Parathyroid adenoma (tissue), 2 donors: Measurements from ENCODE around the gene HSPB7.
"Not testable (repeated sequence)": the region's sequence is repeated elsewhere in the genome, so short reads cannot be mapped to it uniquely, and the experiment has no call there.

Experiments used
- H2AFZ ChIP-seq: fragments of 300-600 bp; sonication (generic); one replicate; pipeline ENCODE4 v1.7.0; 2017; ENCODE audit warnings: antibody characterized with exemption, mild to moderate bottlenecking
- H3K27ac ChIP-seq: fragments of 300-600 bp; sonication (generic); one replicate; pipeline ENCODE4 v1.7.0; 2017
- H3K27me3 ChIP-seq: fragments of 300-600 bp; sonication (generic); one replicate; pipeline ENCODE4 v1.7.0; 2017; ENCODE audit warnings: low read length; ENCODE audit not compliant: control insufficient read depth, insufficient read depth
- H3K36me3 ChIP-seq: fragments of 300-600 bp; sonication (generic); one replicate; pipeline ENCODE4 v1.7.0; 2017; ENCODE audit warnings: low read length; ENCODE audit not compliant: control insufficient read depth, insufficient read depth
- H3K4me1 ChIP-seq: fragments of 300-600 bp; sonication (generic); one replicate; pipeline ENCODE4 v1.7.0; 2017; ENCODE audit warnings: control low read depth
- H3K4me2 ChIP-seq: fragments of 300-600 bp; sonication (generic); one replicate; pipeline ENCODE4 v1.7.0; 2017; ENCODE audit warnings: low read length
- H3K4me3 ChIP-seq: fragments of 300-600 bp; sonication (generic); one replicate; pipeline ENCODE4 v1.7.0; 2017; ENCODE audit warnings: low read depth, low read length
- H3K79me2 ChIP-seq: fragments of 300-600 bp; sonication (generic); one replicate; pipeline ENCODE4 v1.7.0; 2017; ENCODE audit warnings: control low read depth
- H3K9ac ChIP-seq: fragments of 300-600 bp; sonication (generic); one replicate; pipeline ENCODE4 v1.7.0; 2017; ENCODE audit warnings: mild to moderate bottlenecking
- H3K9me3 ChIP-seq: fragments of 300-600 bp; sonication (generic); one replicate; pipeline ENCODE4 v1.7.0; 2017; ENCODE audit warnings: low read length; ENCODE audit not compliant: control insufficient read depth
- CTCF ChIP-seq: fragments of 300-600 bp; sonication (generic); IDR thresholded peaks from one replicate; pipeline ENCODE4 v1.7.0; 2017; ENCODE audit warnings: antibody characterized with exemption, mild to moderate bottlenecking
- donor health status: primary hyperparathyroidism.

The HSPB7 gene

GRCh38 chr1:16042096-16042495 is 24.3 kb upstream of the HSPB7 start:
- H3K9me3 ChIP-seq: no peaks in the 10 kb centered on the region
- no peaks in the 10 kb centered on the region for H3K79me2 ChIP-seq
- H3K4me3 ChIP-seq: no peak overlapping the region
- H3K36me3 ChIP-seq: no peaks in the 10 kb centered on the region
- H3K27me3 ChIP-seq: no peaks in the 10 kb centered on the region
- H3K4me1 ChIP-seq: no peaks in the 10 kb centered on the region
- no peak overlapping the region for H3K9ac ChIP-seq
- H3K4me2 ChIP-seq: no peak overlapping the region
- no peak overlapping the region for H2AFZ ChIP-seq
- H3K27ac ChIP-seq: no peak overlapping the region
- no peak for TF ChIP-seq CTCF

GRCh38 chr1:16041200-16041599 is 23.4 kb upstream of the HSPB7 start:
- Histone ChIP-seq H3K27me3 (no peaks in the 10 kb centered on the region), H3K4me3 (no peak overlapping the region), H3K9me3 (no peaks in the 10 kb centered on the region), H2AFZ (no peak overlapping the region), H3K4me1 (no peaks in the 10 kb centered on the region), H3K9ac (no peak overlapping the region), H3K27ac (no peak overlapping the region), H3K4me2 (no peak overlapping the region), H3K36me3 (no peaks in the 10 kb centered on the region), H3K79me2 (no peaks in the 10 kb centered on the region)
- no peak for TF ChIP-seq CTCF

- H3K9me3 ChIP-seq, H3K36me3 ChIP-seq, H3K27ac ChIP-seq, H3K79me2 ChIP-seq, H2AFZ ChIP-seq, H3K27me3 ChIP-seq, H3K4me2 ChIP-seq, H3K4me1 ChIP-seq, H3K4me3 ChIP-seq, H3K9ac ChIP-seq: not testable (repeated sequence)
Observed at GRCh38 chr1:16039871-16040270, 22.0 kb upstream of the HSPB7 start.

- TF ChIP-seq CTCF: no peak
- no peaks in the 10 kb centered on the region for H3K9me3 ChIP-seq
- no peak overlapping the region for H3K9ac ChIP-seq
- H3K79me2 ChIP-seq: no peaks in the 10 kb centered on the region
- no peaks in the 10 kb centered on the region for H3K36me3 ChIP-seq
- no peaks in the 10 kb centered on the region for H3K4me1 ChIP-seq
- no peak overlapping the region for H3K4me3 ChIP-seq
- no peak overlapping the region for H3K27ac ChIP-seq
- H3K4me2 ChIP-seq: no peak overlapping the region
- H3K27me3 ChIP-seq: no peaks in the 10 kb centered on the region
- no peak overlapping the region for H2AFZ ChIP-seq
Observed at GRCh38 chr1:16038620-16038912, 20.7 kb upstream of the HSPB7 start.

- not testable (repeated sequence) for H3K27me3 ChIP-seq, H3K4me1 ChIP-seq, H3K4me3 ChIP-seq, H3K27ac ChIP-seq, H3K79me2 ChIP-seq, H3K9ac ChIP-seq, H2AFZ ChIP-seq, H3K36me3 ChIP-seq, H3K9me3 ChIP-seq, H3K4me2 ChIP-seq
Observed at GRCh38 chr1:16036461-16036860, 18.6 kb upstream of the HSPB7 start.

- not testable (repeated sequence) for H3K9me3 ChIP-seq, H3K27ac ChIP-seq, H3K4me2 ChIP-seq, H3K4me1 ChIP-seq, H3K4me3 ChIP-seq, H3K79me2 ChIP-seq, H3K27me3 ChIP-seq, H3K9ac ChIP-seq, H3K36me3 ChIP-seq, H2AFZ ChIP-seq
Observed at GRCh38 chr1:16033103-16033632, 15.3 kb upstream of the HSPB7 start.
